ENCODE results near the gene SEMG1. TPM values are rescaled to one million over a fixed set of nuclear protein-coding genes. Genes with fewer than 3 reads are reported as not detected.

SEMG1 gene
- total and polyA plus RNA-seq, 9 of the 15 experiments (the other 6 are each of a cell fraction or from before 2014, with no cell fraction given) = not detected

- intact Hi-C loops (cut with micrococcal nuclease) = no loop called here
- ATAC-seq = no peak
- Histone ChIP-seq H2AFZ (ENCODE audit: low read depth, low read length) (no peak overlapping the region), H3K9me3 (replicated peaks; ENCODE audit: control insufficient read depth, insufficient read depth, low read depth, low read length) (no peaks in the 10 kb centered on the region), H3K27ac (ENCODE audit: extremely low read depth, low read depth, low read length) (no peak overlapping the region), H3K79me2 (ENCODE audit: control insufficient read depth, insufficient read depth, low read length) (no peaks in the 10 kb centered on the region), H3K4me1 (replicated peaks in 1 of 2; ENCODE audit: control insufficient read depth in 2 of 2, insufficient read depth in 2 of 2, low read length in 2 of 2) (no peaks in the 10 kb centered on the region), H4K20me1 (replicated peaks; ENCODE audit: control insufficient read depth, insufficient read depth, low read length) (no peaks in the 10 kb centered on the region), H3K9ac (ENCODE audit: insufficient read depth in 1 of 2, low read depth in 2 of 2, low read length in 2 of 2) (no peak overlapping the region), H3K4me2 (ENCODE audit: insufficient read depth, low read length) (no peak overlapping the region), H3K4me3 (no peak overlapping the region), H3K27me3 (ENCODE audit: control insufficient read depth in 2 of 2, insufficient read depth in 2 of 2, low read length in 2 of 2) (no peaks in the 10 kb centered on the region), H3K9me1 (ENCODE audit: control insufficient read depth, insufficient read depth, low read length) (no peaks in the 10 kb centered on the region), H3K36me3 (ENCODE audit: control insufficient read depth, insufficient read depth, low read length) (no peaks in the 10 kb centered on the region)
- FAIRE-seq = no peak
- WGBS (ENCODE audit: insufficient coverage, low coverage, missing lambda C conversion rate) = 0% methylated on average over 1 of the region's 1 CpG
- no peak for DNase-seq (ENCODE audit: extremely low read depth in 1 of 4, low spot score in 3 of 4)
- CTCF ChIA-PET (ENCODE audit: low intra/inter-chr PET ratio) = no interaction called here
- TF ChIP-seq ZNF696 (CRISPR knock-in tag; conservative IDR thresholded peaks at IDR 0.05) (no peak), ZNF133 (CRISPR knock-in tag; IDR thresholded peaks at IDR 0.05) (no peak), ATF6 (CRISPR knock-in tag; IDR thresholded peaks at IDR 0.05) (no peak), RBM22 (IDR thresholded peaks at IDR 0.05; ENCODE audit: low read depth, low read length, poor library complexity, severe bottlenecking) (no peak)
- TF ChIP-seq, protein P1, sequence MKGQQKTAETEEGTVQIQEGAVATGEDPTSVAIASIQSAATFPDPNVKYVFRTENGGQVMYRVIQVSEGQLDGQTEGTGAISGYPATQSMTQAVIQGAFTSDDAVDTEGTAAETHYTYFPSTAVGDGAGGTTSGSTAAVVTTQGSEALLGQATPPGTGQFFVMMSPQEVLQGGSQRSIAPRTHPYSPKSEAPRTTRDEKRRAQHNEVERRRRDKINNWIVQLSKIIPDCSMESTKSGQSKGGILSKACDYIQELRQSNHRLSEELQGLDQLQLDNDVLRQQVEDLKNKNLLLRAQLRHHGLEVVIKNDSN (CRISPR knock-in tag; IDR thresholded peaks at IDR 0.05) = no peak
- POLR2A ChIA-PET = interaction anchor here (0.5 to 1.4 kb wide), 2 partner anchors 20 to 1291 kb away, joined by 3 read pairs; no protein-coding TSS in a partner anchor
- in situ Hi-C loops (cut with MboI) = no loop called here
- BruUV-seq (replicated peaks) = no TSS peak
Measured at GRCh38 chr20:45157962-45158361, 48.9 kb upstream of the SEMG1 start.

Data from K562 (cell line).